ENCODE data around the gene ZFP30.
"Not testable (repeated sequence)": the region's sequence is repeated elsewhere in the genome, so short reads cannot be mapped to it uniquely, and the experiment has no call there.

Gene ZFP30

GRCh38 chr19:37655301-37655688, at the start of gene ZFP30:
ZFP30 (minus strand) TSS chr19:37655465; CDS start chr19:37647822, 7,643 bp downstream.
- DNase-seq: peak; percentile 72 to 89

GRCh38 chr19:37699057-37699456, 43.8 kb upstream of the ZFP30 start:
- no peak for DNase-seq

GRCh38 chr19:37698216-37698615, 43.0 kb upstream of the ZFP30 start:
- no peak for DNase-seq

GRCh38 chr19:37695144-37695899, 40.1 kb upstream of the ZFP30 start:
- DNase-seq: no peak

- no peak for DNase-seq
These were observed 37.8 kb upstream of the ZFP30 start for GRCh38 chr19:37692956-37693620.

- no peak for DNase-seq
These were observed 36.7 kb upstream of the ZFP30 start for GRCh38 chr19:37691881-37692504.

- no peak for DNase-seq
These were observed 28.3 kb upstream of the ZFP30 start for GRCh38 chr19:37683520-37683919.

GRCh38 chr19:37669450-37669914, 14.2 kb upstream of the ZFP30 start:
- DNase-seq: no peak

- not testable (repeated sequence) for DNase-seq
These were observed 1.9 kb upstream of the ZFP30 start for GRCh38 chr19:37657157-37657556.

- DNase-seq: peak; percentile 83 to 93
These were observed 565 bp upstream of the ZFP30 start for GRCh38 chr19:37655689-37656371.

- peak; percentile 38 to 81 for DNase-seq
These were observed 500 bp downstream of the ZFP30 start for GRCh38 chr19:37654629-37655300.

- no peak for DNase-seq
These were observed 1.1 kb downstream of the ZFP30 start for GRCh38 chr19:37654118-37654517.

GRCh38 chr19:37635076-37636056, 19.9 kb downstream of the ZFP30 start:
- DNase-seq: no peak

- DNase-seq: no peak
These were observed 60.3 kb downstream of the ZFP30 start for GRCh38 chr19:37594982-37595382.

GRCh38 chr19:37594304-37594981, 60.8 kb downstream of the ZFP30 start, which contains the start of the genes ZNF540 and ZNF571:
ZNF540 (plus strand) TSS chr19:37594876; CDS start chr19:37598448, 3,572 bp downstream.
ZNF571 (minus strand) TSS chr19:37594792; CDS start chr19:37586676, 8,116 bp downstream.
- DNase-seq: peak; percentile 95 to 98

GRCh38 chr19:37593996-37594303, 61.3 kb downstream of the ZFP30 start:
- DNase-seq: no peak

- DNase-seq: no peak
These were observed 71.9 kb downstream of the ZFP30 start for GRCh38 chr19:37583340-37583739.

GRCh38 chr19:37572203-37572602, 83.1 kb downstream of the ZFP30 start:
- DNase-seq: no peak

GRCh38 chr19:37565370-37565669, 89.9 kb downstream of the ZFP30 start:
- DNase-seq: no peak

GRCh38 chr19:37564624-37565369, 90.5 kb downstream of the ZFP30 start:
- no peak for DNase-seq
